ENCODE measurements around the gene COX6B1. TPM values are rescaled to one million over a fixed set of nuclear protein-coding genes. Genes with fewer than 3 reads are reported as not detected.
"Not testable (repeated sequence)": the region's sequence is repeated elsewhere in the genome, so short reads cannot be mapped to it uniquely, and the experiment has no call there.

The COX6B1 gene
- 368 TPM for total RNA-seq

GRCh38 chr19:35648017-35648961 is at the start of gene COX6B1:
Gene COX6B1, plus strand, starts transcription at chr19:35648323. Its CDS starts 2,921 bp downstream, at chr19:35651244.
- H3K4me1 ChIP-seq (ENCODE audit: control insufficient read depth in 3 of 3, insufficient read depth in 3 of 3, low read length in 3 of 3) = peaks cover 28 to 44% (median 31%) of the 10 kb centered on the region in 3 donors

GRCh38 chr19:35601971-35602370 is 46.2 kb upstream of the COX6B1 start:
- H3K9me3 ChIP-seq (ENCODE audit: control insufficient read depth in 3 of 3, low read length in 3 of 3) = no peaks in the 10 kb centered on the region
- no peaks in the 10 kb centered on the region for H3K4me1 ChIP-seq (ENCODE audit: control insufficient read depth in 3 of 3, insufficient read depth in 3 of 3, low read length in 3 of 3)
- H3K9ac ChIP-seq (ENCODE audit: low read depth in 1 of 3, low read length in 3 of 3) = no peak overlapping the region
- no peaks in the 10 kb centered on the region for H3K36me3 ChIP-seq (ENCODE audit: control insufficient read depth in 3 of 3, insufficient read depth in 3 of 3, low read length in 3 of 3)
- H3K27ac ChIP-seq (ENCODE audit: low read depth, low read length) = no peak overlapping the region
- peaks cover 0 to 2% (median 0%) of the 10 kb centered on the region in 3 donors for H3K27me3 ChIP-seq (ENCODE audit: control insufficient read depth in 3 of 3, insufficient read depth in 3 of 3, low read length in 3 of 3)
- H3K4me3 ChIP-seq (ENCODE audit: low read length in 3 of 3) = no peak overlapping the region

More at GRCh38 chr19:35648017-35648961, at the start of gene COX6B1:
- peaks cover 10 to 15% (median 13%) of the 10 kb centered on the region in 3 donors for H3K36me3 ChIP-seq (ENCODE audit: control insufficient read depth in 3 of 3, insufficient read depth in 3 of 3, low read length in 3 of 3)
- peak within 1 kb of the TSS; percentile 86 for H3K27ac ChIP-seq (ENCODE audit: low read depth, low read length)
- peak within 1 kb of the TSS; percentile 87 to 94 (median 90) for H3K4me3 ChIP-seq (ENCODE audit: low read length in 3 of 3)
- H3K9me3 ChIP-seq (ENCODE audit: control insufficient read depth in 3 of 3, low read length in 3 of 3) = no peaks in the 10 kb centered on the region
- H3K27me3 ChIP-seq (ENCODE audit: control insufficient read depth in 3 of 3, insufficient read depth in 3 of 3, low read length in 3 of 3) = peaks cover 0 to 2% (median 0%) of the 10 kb centered on the region in 3 donors
- H3K9ac ChIP-seq (ENCODE audit: low read depth in 1 of 3, low read length in 3 of 3) = peak within 1 kb of the TSS; percentile 96 to 98 (median 98)

- H3K9ac ChIP-seq (ENCODE audit: low read depth in 1 of 3, low read length in 3 of 3); H3K27ac ChIP-seq (ENCODE audit: low read depth, low read length); H3K9me3 ChIP-seq (ENCODE audit: control insufficient read depth in 3 of 3, low read length in 3 of 3); H3K36me3 ChIP-seq (ENCODE audit: control insufficient read depth in 3 of 3, insufficient read depth in 3 of 3, low read length in 3 of 3); H3K27me3 ChIP-seq (ENCODE audit: control insufficient read depth in 3 of 3, insufficient read depth in 3 of 3, low read length in 3 of 3); H3K4me1 ChIP-seq (ENCODE audit: control insufficient read depth in 3 of 3, insufficient read depth in 3 of 3, low read length in 3 of 3); H3K4me3 ChIP-seq (ENCODE audit: low read length in 3 of 3): not testable (repeated sequence)
These were observed 43.7 kb upstream of the COX6B1 start for GRCh38 chr19:35604436-35604835.

- H3K36me3 ChIP-seq (ENCODE audit: control insufficient read depth in 3 of 3, insufficient read depth in 3 of 3, low read length in 3 of 3); H3K4me1 ChIP-seq (ENCODE audit: control insufficient read depth in 3 of 3, insufficient read depth in 3 of 3, low read length in 3 of 3); H3K9ac ChIP-seq (ENCODE audit: low read depth in 1 of 3, low read length in 3 of 3); H3K9me3 ChIP-seq (ENCODE audit: control insufficient read depth in 3 of 3, low read length in 3 of 3); H3K4me3 ChIP-seq (ENCODE audit: low read length in 3 of 3); H3K27me3 ChIP-seq (ENCODE audit: control insufficient read depth in 3 of 3, insufficient read depth in 3 of 3, low read length in 3 of 3); H3K27ac ChIP-seq (ENCODE audit: low read depth, low read length): not testable (repeated sequence)
These were observed 41.0 kb upstream of the COX6B1 start for GRCh38 chr19:35607170-35607569.

GRCh38 chr19:35607661-35608060 is 40.5 kb upstream of the COX6B1 start:
- Histone ChIP-seq H3K9ac (ENCODE audit: low read depth in 1 of 3, low read length in 3 of 3) (no peak overlapping the region), H3K9me3 (ENCODE audit: control insufficient read depth in 3 of 3, low read length in 3 of 3) (peaks cover 0 to 2% (median 0%) of the 10 kb centered on the region in 3 donors), H3K36me3 (ENCODE audit: control insufficient read depth in 3 of 3, insufficient read depth in 3 of 3, low read length in 3 of 3) (no peaks in the 10 kb centered on the region), H3K4me1 (ENCODE audit: control insufficient read depth in 3 of 3, insufficient read depth in 3 of 3, low read length in 3 of 3) (peaks cover 6 to 7% (median 6%) of the 10 kb centered on the region in 3 donors), H3K4me3 (ENCODE audit: low read length in 3 of 3) (no peak overlapping the region), H3K27me3 (ENCODE audit: control insufficient read depth in 3 of 3, insufficient read depth in 3 of 3, low read length in 3 of 3) (peaks cover 0 to 2% (median 0%) of the 10 kb centered on the region in 3 donors), H3K27ac (ENCODE audit: low read depth, low read length) (no peak overlapping the region)

GRCh38 chr19:35608251-35608650 is 39.9 kb upstream of the COX6B1 start:
- H3K4me3 ChIP-seq (ENCODE audit: low read length in 3 of 3) = no peak overlapping the region
- H3K9me3 ChIP-seq (ENCODE audit: control insufficient read depth in 3 of 3, low read length in 3 of 3) = peaks cover 0 to 2% (median 0%) of the 10 kb centered on the region in 3 donors
- no peak overlapping the region for H3K27ac ChIP-seq (ENCODE audit: low read depth, low read length)
- peaks cover 11 to 13% (median 12%) of the 10 kb centered on the region in 3 donors for H3K4me1 ChIP-seq (ENCODE audit: control insufficient read depth in 3 of 3, insufficient read depth in 3 of 3, low read length in 3 of 3)
- H3K9ac ChIP-seq (ENCODE audit: low read depth in 1 of 3, low read length in 3 of 3) = no peak overlapping the region
- peaks cover 0 to 2% (median 0%) of the 10 kb centered on the region in 3 donors for H3K27me3 ChIP-seq (ENCODE audit: control insufficient read depth in 3 of 3, insufficient read depth in 3 of 3, low read length in 3 of 3)
- no peaks in the 10 kb centered on the region for H3K36me3 ChIP-seq (ENCODE audit: control insufficient read depth in 3 of 3, insufficient read depth in 3 of 3, low read length in 3 of 3)

GRCh38 chr19:35609851-35610353 is 38.2 kb upstream of the COX6B1 start:
- H3K9me3 ChIP-seq (ENCODE audit: control insufficient read depth in 3 of 3, low read length in 3 of 3) = peaks cover 0 to 2% (median 0%) of the 10 kb centered on the region in 3 donors

GRCh38 chr19:35612224-35612558 is 35.9 kb upstream of the COX6B1 start:
- Histone ChIP-seq H3K27me3 (ENCODE audit: control insufficient read depth in 3 of 3, insufficient read depth in 3 of 3, low read length in 3 of 3) (no peaks in the 10 kb centered on the region), H3K27ac (ENCODE audit: low read depth, low read length) (no peak overlapping the region), H3K9ac (ENCODE audit: low read depth in 1 of 3, low read length in 3 of 3) (peak overlapping the region; percentile 72 to 93 (median 87))

More at GRCh38 chr19:35609851-35610353, 38.2 kb upstream of the COX6B1 start:
- peaks cover 0 to under 1% (median 0%) of the 10 kb centered on the region in 3 donors for H3K27me3 ChIP-seq (ENCODE audit: control insufficient read depth in 3 of 3, insufficient read depth in 3 of 3, low read length in 3 of 3)
- H3K4me3 ChIP-seq (ENCODE audit: low read length in 3 of 3) = no peak overlapping the region
- peaks cover 0 to 2% (median 0%) of the 10 kb centered on the region in 3 donors for H3K36me3 ChIP-seq (ENCODE audit: control insufficient read depth in 3 of 3, insufficient read depth in 3 of 3, low read length in 3 of 3)
- H3K27ac ChIP-seq (ENCODE audit: low read depth, low read length) = no peak overlapping the region
- H3K9ac ChIP-seq (ENCODE audit: low read depth in 1 of 3, low read length in 3 of 3) = no peak overlapping the region
- H3K4me1 ChIP-seq (ENCODE audit: control insufficient read depth in 3 of 3, insufficient read depth in 3 of 3, low read length in 3 of 3) = peaks cover 11 to 16% (median 14%) of the 10 kb centered on the region in 3 donors

GRCh38 chr19:35612559-35613321 is 35.4 kb upstream of the COX6B1 start, which contains the start of gene HAUS5:
Gene HAUS5, plus strand, starts transcription at chr19:35612735. Its CDS starts 60 bp downstream, at chr19:35612795.
- Histone ChIP-seq H3K4me3 (ENCODE audit: low read length in 3 of 3) (peak within 1 kb of the TSS; percentile 74 to 94 (median 88)), H3K9me3 (ENCODE audit: control insufficient read depth in 3 of 3, low read length in 3 of 3) (peaks cover 0 to 2% (median 0%) of the 10 kb centered on the region in 3 donors), H3K27ac (ENCODE audit: low read depth, low read length) (peak within 1 kb of the TSS; percentile 14), H3K36me3 (ENCODE audit: control insufficient read depth in 3 of 3, insufficient read depth in 3 of 3, low read length in 3 of 3) (peaks cover 4 to 12% (median 8%) of the 10 kb centered on the region in 3 donors), H3K9ac (ENCODE audit: low read depth in 1 of 3, low read length in 3 of 3) (peak within 1 kb of the TSS; percentile 87 to 93 (median 88)), H3K27me3 (ENCODE audit: control insufficient read depth in 3 of 3, insufficient read depth in 3 of 3, low read length in 3 of 3) (no peaks in the 10 kb centered on the region), H3K4me1 (ENCODE audit: control insufficient read depth in 3 of 3, insufficient read depth in 3 of 3, low read length in 3 of 3) (peaks cover 11 to 16% (median 14%) of the 10 kb centered on the region in 3 donors)

More at GRCh38 chr19:35612224-35612558, 35.9 kb upstream of the COX6B1 start:
- H3K4me1 ChIP-seq (ENCODE audit: control insufficient read depth in 3 of 3, insufficient read depth in 3 of 3, low read length in 3 of 3) = peaks cover 11 to 16% (median 14%) of the 10 kb centered on the region in 3 donors
- H3K9me3 ChIP-seq (ENCODE audit: control insufficient read depth in 3 of 3, low read length in 3 of 3) = peaks cover 0 to 2% (median 0%) of the 10 kb centered on the region in 3 donors
- peak overlapping the region; percentile 74 to 94 (median 88) for H3K4me3 ChIP-seq (ENCODE audit: low read length in 3 of 3)
- peaks cover 0 to 12% (median 4%) of the 10 kb centered on the region in 3 donors for H3K36me3 ChIP-seq (ENCODE audit: control insufficient read depth in 3 of 3, insufficient read depth in 3 of 3, low read length in 3 of 3)
